K562 (cell line): Measurements from ENCODE around the gene ZNF699. TPM values are rescaled to one million over a fixed set of nuclear protein-coding genes. Genes with fewer than 3 reads are reported as not detected.

Source experiments
- ATAC-seq: fragments of 200-7000 bp; cut with Tn5 transposase; 3 replicates; pipeline ENCODE4 v1.9.1; 2020; ENCODE audit warnings: moderate library complexity
- BruUV-seq: library from RNA; stranded (reverse); fragments of 400-500 nt; replicated peaks from 2 replicates; lab custom pipeline; 2021; lab: Mats Ljungman, UMichigan
- CTCF ChIA-PET: fragments of 300-600 bp; formaldehyde crosslinking; extraction: SDS; loops from one replicate; lab custom pipeline; 2021; ENCODE audit warnings: low intra/inter-chr PET ratio; lab: Yijun Ruan, JAX
- POLR2A ChIA-PET: fragments of 300-600, 350-650 bp; sonication (Branson Sonifier 250); formaldehyde crosslinking; extraction: SDS; loops from one replicate; lab custom pipeline; 2021; ENCODE audit warnings: antibody characterized with exemption, inconsistent platforms; lab: Yijun Ruan, JAX
- DNase-seq, 4 experiments: peaks; one replicate each; pipeline versions ENCODE4 v3.0.0 to v3.0.0-alpha.2; 2011 to 2018; ENCODE audit warnings: low spot score in 3 of 4, mixed read lengths in 3 of 4; ENCODE audit errors: extremely low read depth in 1 of 4
- FAIRE-seq: peaks from 2 replicates; lab custom pipeline; 2011; peaks lifted over from hg19 to GRCh38; lab: Jason Lieb, UNC
- H2AFZ ChIP-seq: 2 replicates; pipeline ENCODE4 v1.6.0; 2011; ENCODE audit warnings: low read depth, low read length, control low read depth, inconsistent platforms
- H3K27ac ChIP-seq: fragments of 200-600 bp; 3 replicates; pipeline ENCODE4 v1.8.0; 2011; ENCODE audit warnings: low read depth, mild to moderate bottlenecking, control low read depth, inconsistent platforms, low read length, moderate library complexity, mixed read lengths; ENCODE audit errors: extremely low read depth
- H3K27me3 ChIP-seq, 2 experiments: fragments of 300-600 bp in 1 of 2; 2 replicates in 1 of 2; 3 replicates in 1 of 2; pipeline versions ENCODE4 v1.6.0 to v1.8.0; 2011; ENCODE audit warnings: inconsistent platforms in 2 of 2, low read length in 2 of 2, mild to moderate bottlenecking in 1 of 2, mixed read lengths in 1 of 2, moderate library complexity in 1 of 2; ENCODE audit not compliant: control insufficient read depth in 2 of 2, insufficient read depth in 2 of 2
- H3K36me3 ChIP-seq: fragments of 300-600 bp; 3 replicates; pipeline ENCODE4 v1.8.0; 2011; ENCODE audit warnings: mild to moderate bottlenecking, low read length, inconsistent platforms; ENCODE audit not compliant: control insufficient read depth, insufficient read depth
- H3K4me1 ChIP-seq, 2 experiments: fragments of 200-600 bp in 1 of 2; replicated peaks in 1 of 2; 2 replicates in 1 of 2; 3 replicates in 1 of 2; pipeline versions ENCODE4 v1.5.1 to v1.8.0; 2011; ENCODE audit warnings: inconsistent platforms in 2 of 2, low read length in 2 of 2, mild to moderate bottlenecking in 1 of 2, mixed read lengths in 1 of 2, moderate library complexity in 1 of 2; ENCODE audit not compliant: control insufficient read depth in 2 of 2, insufficient read depth in 2 of 2
- H3K4me2 ChIP-seq: 2 replicates; pipeline ENCODE4 v1.6.1; 2011; ENCODE audit warnings: low read length, control low read depth, inconsistent platforms, mixed read lengths; ENCODE audit not compliant: insufficient read depth
- H3K4me3 ChIP-seq: fragments of 200-600 bp; sonication (generic), shearing (Covaris generic); 2 replicates; pipeline ENCODE4 v1.5.1; 2016; ENCODE audit warnings: control low read depth, inconsistent platforms
- H3K79me2 ChIP-seq: fragments of 200-600 bp; 3 replicates; pipeline ENCODE4 v1.8.0; 2011; ENCODE audit warnings: low read length, inconsistent platforms; ENCODE audit not compliant: control insufficient read depth, insufficient read depth
- H3K9ac ChIP-seq, 2 experiments: 2 replicates each; pipeline versions ENCODE4 v1.6.0 to v1.6.1; 2011; ENCODE audit warnings: low read depth in 2 of 2, low read length in 2 of 2, control low read depth in 1 of 2, inconsistent platforms in 1 of 2, mild to moderate bottlenecking in 1 of 2, mixed read lengths in 1 of 2; ENCODE audit not compliant: insufficient read depth in 1 of 2
- H3K9me1 ChIP-seq: one replicate; pipeline ENCODE4 v1.6.0; 2011; ENCODE audit warnings: inconsistent platforms, mild to moderate bottlenecking, low read length, moderate library complexity; ENCODE audit not compliant: control insufficient read depth, insufficient read depth
- H3K9me3 ChIP-seq: replicated peaks from 2 replicates; pipeline ENCODE4 v1.5.1; 2011; ENCODE audit warnings: low read depth, low read length, inconsistent platforms; ENCODE audit not compliant: control insufficient read depth, insufficient read depth
- H4K20me1 ChIP-seq: replicated peaks from 2 replicates; pipeline ENCODE4 v1.6.1; 2011; ENCODE audit warnings: low read length, inconsistent platforms, mixed read lengths; ENCODE audit not compliant: control insufficient read depth, insufficient read depth
- C11orf30 ChIP-seq: fragments of 450-650 bp; IDR thresholded peaks from 2 replicates; pipeline ENCODE4 v1.6.1; 2016; ENCODE audit warnings: low read depth, mild to moderate bottlenecking
- CEBPZ ChIP-seq: fragments of 150-350 bp; IDR thresholded peaks from 2 replicates; pipeline ENCODE4 v1.6.1; 2014; ENCODE audit warnings: low read depth, mild to moderate bottlenecking, low read length, borderline replicate concordance
- MAFF ChIP-seq: IDR thresholded peaks from 2 replicates; pipeline ENCODE4 v1.6.1; 2012; ENCODE audit warnings: low read length, improper control_type of control experiment
- MAFG ChIP-seq: fragments of 450-650 bp; conservative IDR thresholded peaks from 2 replicates; pipeline ENCODE4 v1.6.1; 2016; ENCODE audit warnings: missing genetic modification characterization, missing compliant biosample characterization
- MEF2D ChIP-seq: conservative IDR thresholded peaks from 2 replicates; pipeline ENCODE4 v1.6.1; 2016; ENCODE audit warnings: low read depth, missing genetic modification characterization, missing compliant biosample characterization
- ZNF316 ChIP-seq: fragments of 450-650 bp; IDR thresholded peaks from 2 replicates; pipeline ENCODE4 v1.6.1; 2016
- WGBS: fragments of 100-300 bp; shearing (Covaris generic); methylation state at CpG from one replicate; pipeline ENCODE4 v1.1.6; 2016; ENCODE audit warnings: low coverage, mixed read lengths; ENCODE audit not compliant: insufficient coverage; ENCODE audit errors: missing lambda C conversion rate; 5-methylcytosine and 5-hydroxymethylcytosine counted together
- in situ Hi-C: fragments of 300-500 bp; cut with MboI; formaldehyde crosslinking; loops from 4 replicates; pipeline ENCODE4 v1.15.0; 2018; ENCODE audit warnings: inconsistent platforms, mixed read lengths
- intact Hi-C: fragments of 100-400 bp; cut with micrococcal nuclease; formaldehyde crosslinking; loops from 2 replicates; pipeline ENCODE4 v1.14.2; 2022
- polyA plus RNA-seq, 8 experiments: library from polyadenylated mRNA; depleted of rRNA in 4 of 8; stranded (reverse) in 5 of 8; unstranded in 3 of 8; fragments of >200 nt; fragmentation: Nextera tagmentation in 2 of 8; fragmentation: Illumina TruSeq in 1 of 8; extraction: Ambion mirVana in 2 of 8; extraction: Trizol in 1 of 8; gene quantifications; 2 replicates each; pipeline versions ENCODE4 v1.2.1 to v1.2.3, GENCODE V29; 2011 to 2014; ENCODE audit warnings: inconsistent platforms in 1 of 8, missing spikeins in 1 of 8
- total RNA-seq, 7 experiments: library from RNA; depleted of rRNA in 6 of 7; stranded (reverse); fragments of >200 nt in 6 of 7; fragmentation: Illumina TruSeq in 2 of 7; extraction: Trizol in 2 of 7; gene quantifications; 2 replicates each; pipeline versions ENCODE4 v1.2.1 to v1.2.3, GENCODE V29; 2011 to 2021; ENCODE audit warnings: low replicate concordance in 1 of 7

Gene ZNF699
- total and polyA plus RNA-seq, 9 of the 15 experiments (the other 6 are each of a cell fraction or from before 2014, with no cell fraction given) = 0.08 to 4.1 (median 3.1) TPM

- POLR2A ChIA-PET = no interaction called here
- peaks cover 2% of the 10 kb centered on the region; the same call in 1 of the 2 replicates for H3K9me3 ChIP-seq
Observed at GRCh38 chr19:9348253-9348652, 38.6 kb upstream of the ZNF699 start.

More at GRCh38 chr19:9348253-9348652, 38.6 kb upstream of the ZNF699 start:
- H3K27me3 ChIP-seq = no peaks in the 10 kb centered on the region
- 50% methylated on average over 3 of the region's 3 CpGs for WGBS
- no peaks in the 10 kb centered on the region for H3K36me3 ChIP-seq
- in situ Hi-C loops = no loop called here
- no peaks in the 10 kb centered on the region for H4K20me1 ChIP-seq
- CTCF ChIA-PET = no interaction called here
- intact Hi-C loops = no loop called here
- H3K9ac ChIP-seq = no peak overlapping the region
- peak; percentile 42; the same call in 1 of the 2 replicates for TF ChIP-seq C11orf30
- TF ChIP-seq CEBPZ = no peak
- peak; percentile 64 for TF ChIP-seq ZNF316
- TF ChIP-seq MEF2D (tag) = no peak
- TF ChIP-seq MAFG (tag) = peak; percentile 41
- peak; percentile 16; the same call in 1 of the 2 replicates for TF ChIP-seq MAFF
- DNase-seq (no peak), FAIRE-seq (no peak), ATAC-seq (no peak)
- H3K4me1 ChIP-seq = no peaks in the 10 kb centered on the region
- no peak overlapping the region for H3K4me2 ChIP-seq
- H3K79me2 ChIP-seq = no peaks in the 10 kb centered on the region
- no peak overlapping the region for H3K4me3 ChIP-seq
- H3K27ac ChIP-seq = no peak overlapping the region
- no TSS peak for BruUV-seq
- no peaks in the 10 kb centered on the region for H3K9me1 ChIP-seq
- no peak overlapping the region for H2AFZ ChIP-seq
